ENCODE data around the gene PLXNB3.
A peak's percentile ranks its signal among the peaks of the same experiment; 100 is the strongest.
"Not testable (repeated sequence)": the region's sequence is repeated elsewhere in the genome, so short reads cannot be mapped to it uniquely, and the experiment has no call there.

PLXNB3 gene

GRCh38 chrX:153731845-153732215 lies 32.2 kb upstream of the PLXNB3 start:
- DNase-seq (ENCODE audit: extremely low spot score, insufficient read length, low read depth) (no peak), FAIRE-seq (no peak)

GRCh38 chrX:153732401-153732800 lies 31.6 kb upstream of the PLXNB3 start:
- DNase-seq (ENCODE audit: extremely low spot score, insufficient read length, low read depth), result no peak
- FAIRE-seq, result no peak

DNA sequence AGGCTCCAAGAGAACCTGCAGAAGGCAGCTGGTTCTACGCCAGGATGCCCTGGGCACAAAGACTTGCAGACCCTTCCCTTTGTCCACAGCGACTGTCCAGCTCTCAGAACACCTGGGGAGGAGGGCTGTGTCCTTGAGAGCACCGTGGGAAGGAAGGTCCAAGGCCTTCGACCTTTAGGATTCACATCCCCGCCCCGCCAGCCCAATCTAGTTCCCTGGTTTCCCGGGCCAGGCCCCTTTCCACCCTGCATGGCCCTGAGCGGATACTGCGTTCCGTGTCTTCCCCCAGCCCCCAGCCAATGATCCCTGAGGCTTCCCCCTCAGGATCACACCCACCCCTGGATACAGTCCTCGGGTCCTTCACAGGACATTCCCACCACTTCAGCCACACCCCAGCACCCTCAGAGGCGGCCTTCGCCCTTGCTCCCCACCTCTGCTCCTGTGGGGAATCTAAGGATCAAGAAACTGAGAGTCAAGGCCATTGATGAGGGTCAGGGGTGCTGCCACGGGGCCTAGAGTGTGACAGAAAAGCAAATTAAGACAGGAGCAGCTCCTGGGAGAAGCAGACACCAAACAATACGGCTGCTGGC lies 30.3 kb upstream of the PLXNB3 start:
- DNase-seq (ENCODE audit: extremely low spot score, insufficient read length, low read depth) (no peak), FAIRE-seq (no peak)

- no peak for FAIRE-seq
- DNase-seq (ENCODE audit: extremely low spot score, insufficient read length, low read depth), result no peak
These were observed 29.2 kb upstream of the PLXNB3 start for GRCh38 chrX:153734871-153735270.

GRCh38 chrX:153735274-153735673 lies 28.8 kb upstream of the PLXNB3 start:
- DNase-seq (ENCODE audit: extremely low spot score, insufficient read length, low read depth) (no peak), FAIRE-seq (peak; percentile 87)

GRCh38 chrX:153736071-153736820 lies 27.8 kb upstream of the PLXNB3 start:
- FAIRE-seq (no peak), DNase-seq (ENCODE audit: extremely low spot score, insufficient read length, low read depth) (no peak)

- FAIRE-seq (no peak), DNase-seq (ENCODE audit: extremely low spot score, insufficient read length, low read depth) (no peak)
These were observed 27.1 kb upstream of the PLXNB3 start for GRCh38 chrX:153736871-153737441.

GRCh38 chrX:153738056-153738605 lies 25.9 kb upstream of the PLXNB3 start:
- no peak for FAIRE-seq

DNA sequence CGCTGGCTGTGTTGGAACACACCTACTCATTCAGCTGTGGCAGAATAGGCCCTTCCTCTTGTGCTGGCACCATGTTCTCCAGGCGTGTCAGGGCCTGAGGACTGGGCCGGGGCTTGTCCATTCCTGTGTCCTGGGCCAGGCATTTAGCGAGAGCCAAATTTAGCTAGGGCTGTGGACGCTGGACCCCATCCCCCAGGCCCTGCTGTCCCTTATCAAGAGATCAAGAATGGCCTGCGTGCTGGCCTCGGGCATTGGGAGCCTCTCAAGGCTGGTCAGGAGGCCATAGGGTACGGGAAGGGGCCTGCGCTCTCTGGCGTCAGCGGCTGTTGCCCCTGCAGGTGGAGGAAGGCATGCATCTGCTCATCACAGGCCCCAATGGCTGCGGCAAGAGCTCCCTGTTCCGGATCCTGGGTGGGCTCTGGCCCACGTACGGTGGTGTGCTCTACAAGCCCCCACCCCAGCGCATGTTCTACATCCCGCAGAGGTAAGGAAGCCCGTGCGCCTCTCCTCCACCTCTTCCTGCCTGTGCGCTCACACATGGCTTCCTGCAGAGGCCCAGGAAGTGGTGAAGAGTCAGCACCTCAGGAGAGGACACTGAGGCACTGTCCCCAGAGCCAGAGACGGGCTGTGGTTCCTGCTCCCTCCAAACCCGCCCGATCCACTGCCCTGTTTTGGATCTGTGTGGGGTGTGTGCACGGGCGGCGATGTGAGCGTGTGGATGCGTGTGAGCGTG lies 24.1 kb upstream of the PLXNB3 start:
- no peak for FAIRE-seq
- DNase-seq (ENCODE audit: extremely low spot score, insufficient read length, low read depth), result no peak

More at GRCh38 chrX:153738056-153738605, 25.9 kb upstream of the PLXNB3 start:
- DNase-seq (ENCODE audit: extremely low spot score, insufficient read length, low read depth), result no peak

- DNase-seq (ENCODE audit: extremely low spot score, insufficient read length, low read depth) (no peak), FAIRE-seq (no peak)
These were observed 23.3 kb upstream of the PLXNB3 start for GRCh38 chrX:153740631-153741222.

DNA sequence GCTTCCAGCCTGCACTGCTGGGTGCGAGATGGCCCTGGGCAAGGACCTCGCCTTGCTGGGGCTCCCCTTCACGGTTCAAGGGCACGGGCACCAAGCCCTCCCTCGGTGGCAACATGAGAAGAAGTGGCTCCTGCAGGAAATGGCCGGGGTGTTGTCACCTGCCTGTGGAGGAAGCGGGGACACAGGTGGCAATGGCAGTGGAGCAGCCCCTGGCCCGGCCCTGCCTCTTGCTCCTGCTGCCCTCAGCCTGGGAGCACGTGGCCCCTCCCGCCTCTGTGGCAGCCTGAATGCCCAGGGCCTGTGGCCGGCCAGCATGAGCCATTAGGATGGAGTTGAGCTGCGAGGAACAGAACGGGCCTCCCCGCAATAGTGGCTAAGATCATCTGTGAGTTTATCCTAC lies 22.6 kb upstream of the PLXNB3 start:
- DNase-seq (ENCODE audit: extremely low spot score, insufficient read length, low read depth), result no peak
- FAIRE-seq, result no peak

DNA sequence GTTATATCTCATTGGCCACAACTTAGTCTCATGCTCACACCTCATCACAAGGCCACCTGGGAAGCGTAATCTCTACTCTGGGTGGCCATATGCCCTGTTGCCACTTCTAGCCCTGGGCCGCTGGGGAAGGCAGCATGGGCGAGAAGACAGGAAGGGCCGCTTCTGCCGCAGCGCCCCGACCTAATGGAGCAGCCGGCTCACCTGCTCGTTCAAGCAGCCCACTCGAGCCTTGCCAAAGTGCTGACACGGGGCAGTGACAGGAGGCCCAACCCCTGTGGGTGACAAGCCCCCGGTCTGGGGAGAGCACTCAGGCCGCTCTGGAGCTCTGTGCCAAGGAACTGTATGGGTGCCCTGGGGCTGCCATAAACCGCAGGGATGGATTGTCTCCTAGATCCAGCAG lies 21.9 kb upstream of the PLXNB3 start:
- not testable (repeated sequence) for FAIRE-seq; DNase-seq (ENCODE audit: extremely low spot score, insufficient read length, low read depth)

DNA sequence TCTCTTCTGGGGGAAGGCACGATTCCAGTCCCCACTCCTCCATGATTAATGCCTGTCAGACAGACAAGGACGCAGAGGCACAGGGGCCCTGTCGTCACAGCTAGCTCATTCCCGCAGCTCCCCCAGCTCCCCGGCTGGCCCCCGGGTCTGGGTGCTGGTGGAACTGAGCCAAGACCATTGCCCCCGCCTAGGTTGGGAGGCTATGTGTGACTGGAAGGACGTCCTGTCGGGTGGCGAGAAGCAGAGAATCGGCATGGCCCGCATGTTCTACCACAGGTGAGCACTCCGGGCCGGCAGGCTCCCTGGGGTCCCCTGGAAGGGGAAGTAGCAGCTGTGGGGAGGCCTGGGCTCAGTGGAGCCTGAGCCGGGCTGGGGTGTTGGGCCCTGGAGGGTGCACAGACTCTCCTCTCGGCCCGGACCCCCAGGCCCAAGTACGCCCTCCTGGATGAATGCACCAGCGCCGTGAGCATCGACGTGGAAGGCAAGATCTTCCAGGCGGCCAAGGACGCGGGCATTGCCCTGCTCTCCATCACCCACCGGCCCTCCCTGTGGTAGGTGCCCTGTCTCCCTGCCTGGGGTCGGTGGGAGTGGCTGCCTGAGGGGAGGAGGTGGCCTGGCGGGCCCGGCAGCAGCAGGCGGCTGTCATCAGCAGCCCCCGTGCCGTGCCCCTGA lies 21.1 kb upstream of the PLXNB3 start:
- not testable (repeated sequence) for DNase-seq (ENCODE audit: extremely low spot score, insufficient read length, low read depth); FAIRE-seq

- FAIRE-seq; DNase-seq (ENCODE audit: extremely low spot score, insufficient read length, low read depth): not testable (repeated sequence)
These were observed 20.4 kb upstream of the PLXNB3 start for GRCh38 chrX:153743468-153744209.

DNA sequence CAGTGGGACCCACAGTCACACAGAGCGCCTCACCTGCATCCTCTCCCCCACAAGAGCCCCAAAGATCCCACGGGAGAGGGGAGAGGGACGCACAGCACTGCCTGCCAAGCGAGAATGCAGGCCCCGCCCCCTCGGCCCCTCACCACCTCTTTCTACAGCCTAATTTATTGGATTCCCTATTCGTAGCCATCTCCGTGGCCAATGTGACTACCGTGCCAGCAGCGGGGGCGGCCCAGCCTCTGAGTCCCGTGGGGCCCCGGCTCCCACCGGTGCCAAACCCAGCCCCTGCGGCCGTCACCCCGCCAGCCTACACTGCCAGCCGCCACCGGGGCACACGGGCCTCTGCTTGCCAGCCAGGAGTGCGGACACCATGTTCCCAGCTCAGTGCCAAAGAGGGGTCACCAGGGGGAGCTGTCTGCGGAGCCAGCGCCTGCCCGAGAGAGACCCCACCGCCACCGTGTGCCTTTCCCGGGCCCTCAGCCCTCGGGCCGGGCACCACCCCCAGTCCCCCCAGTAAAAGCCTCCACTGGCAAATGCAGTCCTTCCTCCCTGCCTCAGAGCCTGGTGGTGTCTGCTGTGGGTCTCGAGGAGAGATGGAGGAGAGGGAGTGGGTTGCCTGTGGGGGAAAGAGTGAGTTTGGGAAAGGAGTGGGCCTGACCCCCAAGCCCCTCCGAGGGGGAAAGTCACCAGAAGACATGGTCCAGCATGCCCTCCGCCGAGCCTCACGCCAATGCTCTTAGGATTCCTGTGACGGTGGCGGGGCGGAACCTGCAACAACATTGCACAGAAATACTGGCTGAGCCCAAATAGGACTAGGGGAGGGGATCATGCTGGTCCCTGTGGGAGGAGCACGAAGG lies 19.6 kb upstream of the PLXNB3 start:
- FAIRE-seq (no peak), DNase-seq (ENCODE audit: extremely low spot score, insufficient read length, low read depth) (no peak)

DNA sequence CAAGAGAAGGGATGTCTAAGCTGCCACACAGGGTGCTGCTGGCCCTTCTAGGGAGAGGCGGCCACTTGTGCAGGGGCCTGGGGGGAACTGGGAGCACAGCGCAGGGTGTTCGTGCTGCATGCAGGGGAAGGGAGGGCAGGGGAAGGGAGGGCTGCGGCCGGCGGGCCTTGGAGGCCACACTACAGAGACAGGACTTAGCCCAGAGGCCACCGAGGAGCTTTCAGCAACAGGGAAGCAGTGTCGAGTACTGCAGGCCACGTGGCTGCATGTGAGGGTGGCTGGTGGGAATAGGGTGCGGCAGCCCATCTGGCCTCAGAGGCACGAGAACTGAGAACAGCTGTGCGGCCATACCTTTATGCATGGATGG lies 19.0 kb upstream of the PLXNB3 start:
- not testable (repeated sequence) for FAIRE-seq; DNase-seq (ENCODE audit: extremely low spot score, insufficient read length, low read depth)

- no peak for DNase-seq (ENCODE audit: extremely low spot score, insufficient read length, low read depth)
- no peak for FAIRE-seq
These were observed 17.7 kb upstream of the PLXNB3 start for GRCh38 chrX:153746359-153746758.

GRCh38 chrX:153746991-153747390 lies 17.1 kb upstream of the PLXNB3 start:
- not testable (repeated sequence) for DNase-seq (ENCODE audit: extremely low spot score, insufficient read length, low read depth); FAIRE-seq

Measured in GM18507 (cell line).